Measurements from ENCODE around the gene CRYGA. TPM values are rescaled to one million over a fixed set of nuclear protein-coding genes. Genes with fewer than 3 reads are reported as not detected.

CRYGA gene
- total RNA-seq, 2 experiments from 2014 or later: not detected

DNA sequence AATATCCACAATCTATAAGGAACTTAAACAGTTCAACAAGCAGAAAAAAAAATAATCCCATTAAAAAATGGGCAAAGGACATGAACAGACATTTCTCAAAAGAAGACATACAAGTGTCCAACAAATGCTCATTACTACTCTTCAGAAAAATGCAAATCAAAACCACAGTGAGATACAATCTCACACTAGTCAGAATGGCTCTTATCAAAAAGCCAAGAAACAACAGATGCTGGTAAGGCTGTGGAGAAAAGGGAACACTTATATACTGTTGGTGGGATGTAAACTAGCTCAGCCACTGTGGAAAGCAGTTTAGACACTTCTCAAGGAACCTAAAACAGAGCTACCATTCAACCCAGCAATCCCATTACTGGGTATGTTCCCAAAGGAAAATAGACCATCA is 10.2 kb downstream of the CRYGA start:
- intact Hi-C loops (cut with DNase I, micrococcal nuclease): no loop called here
- ChIA-PET CTCF (no interaction called here), POLR2A (no interaction called here)
- no peak for ATAC-seq (ENCODE audit: poor library complexity)
- Histone ChIP-seq H3K4me3 (ENCODE audit: low read length) (no peak overlapping the region), H3K36me3 (ENCODE audit: insufficient read depth, low read length) (no peaks in the 10 kb centered on the region), H3K27me3 (ENCODE audit: control insufficient read depth in 1 of 2, insufficient read depth in 2 of 2, low read length in 2 of 2) (peaks cover 0 to 3% of the 10 kb centered on the region in 2 experiments), H3K4me1 (ENCODE audit: insufficient read depth, low read length) (no peaks in the 10 kb centered on the region), H3K9me3 (ENCODE audit: control insufficient read depth in 1 of 2, insufficient read depth in 1 of 2, low read length in 2 of 2) (no peaks in the 10 kb centered on the region), H3K27ac (ENCODE audit: low read depth in 1 of 2, low read length in 2 of 2) (no peak overlapping the region)
- H3K4me3 Mint-ChIP-seq: no peak overlapping the region
- DNase-seq: no peak
- H3K4me1 Mint-ChIP-seq (ENCODE audit: low read depth): no peaks in the 10 kb centered on the region
- H3K27ac Mint-ChIP-seq: no peak overlapping the region
- TF ChIP-seq, protein P1, sequence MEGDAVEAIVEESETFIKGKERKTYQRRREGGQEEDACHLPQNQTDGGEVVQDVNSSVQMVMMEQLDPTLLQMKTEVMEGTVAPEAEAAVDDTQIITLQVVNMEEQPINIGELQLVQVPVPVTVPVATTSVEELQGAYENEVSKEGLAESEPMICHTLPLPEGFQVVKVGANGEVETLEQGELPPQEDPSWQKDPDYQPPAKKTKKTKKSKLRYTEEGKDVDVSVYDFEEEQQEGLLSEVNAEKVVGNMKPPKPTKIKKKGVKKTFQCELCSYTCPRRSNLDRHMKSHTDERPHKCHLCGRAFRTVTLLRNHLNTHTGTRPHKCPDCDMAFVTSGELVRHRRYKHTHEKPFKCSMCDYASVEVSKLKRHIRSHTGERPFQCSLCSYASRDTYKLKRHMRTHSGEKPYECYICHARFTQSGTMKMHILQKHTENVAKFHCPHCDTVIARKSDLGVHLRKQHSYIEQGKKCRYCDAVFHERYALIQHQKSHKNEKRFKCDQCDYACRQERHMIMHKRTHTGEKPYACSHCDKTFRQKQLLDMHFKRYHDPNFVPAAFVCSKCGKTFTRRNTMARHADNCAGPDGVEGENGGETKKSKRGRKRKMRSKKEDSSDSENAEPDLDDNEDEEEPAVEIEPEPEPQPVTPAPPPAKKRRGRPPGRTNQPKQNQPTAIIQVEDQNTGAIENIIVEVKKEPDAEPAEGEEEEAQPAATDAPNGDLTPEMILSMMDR (IDR thresholded peaks at IDR 0.05): no peak
- peaks cover 7% of the 10 kb centered on the region for H3K9me3 Mint-ChIP-seq
- no peaks in the 10 kb centered on the region for H3K36me3 Mint-ChIP-seq (ENCODE audit: low read depth)
- H3K27me3 Mint-ChIP-seq: no peaks in the 10 kb centered on the region

DNA sequence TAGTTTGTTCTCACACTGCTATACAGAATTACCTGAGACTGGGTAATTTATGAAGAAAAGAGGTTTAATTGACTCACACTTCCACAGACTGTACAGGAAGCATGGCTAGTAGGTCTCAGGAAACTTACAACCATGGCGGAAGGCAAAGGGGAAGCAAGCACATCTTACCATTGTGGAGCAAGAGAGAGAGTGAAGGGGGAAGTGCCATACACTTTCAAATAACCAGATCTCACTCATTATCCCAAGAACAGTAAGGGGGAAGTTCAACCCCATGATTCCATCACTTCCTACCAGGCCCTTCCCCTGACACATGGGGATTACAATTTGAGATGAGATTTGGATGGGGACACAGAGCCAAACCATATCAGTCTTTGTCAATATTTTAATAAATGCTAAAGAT is 12.4 kb downstream of the CRYGA start:
- CTCF ChIA-PET: no interaction called here

DNA sequence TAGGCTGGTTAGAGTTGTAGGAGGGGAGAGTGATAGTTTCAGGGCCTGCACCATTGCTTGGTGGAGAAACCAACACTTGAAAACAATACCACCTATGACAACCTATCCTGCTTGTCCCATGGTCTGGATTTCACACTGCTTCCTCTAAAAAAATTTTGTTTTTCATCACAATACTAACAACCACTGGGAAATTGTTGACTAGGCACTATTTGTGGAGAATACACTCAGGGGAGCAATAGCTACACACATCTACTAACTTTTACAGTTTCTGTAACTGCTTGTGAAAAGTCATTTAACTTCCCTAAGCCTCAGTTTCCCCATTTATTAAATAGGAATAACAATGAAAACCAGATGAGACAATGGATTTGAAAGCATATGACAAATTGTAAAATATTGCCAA is 13.3 kb downstream of the CRYGA start:
- no peaks in the 10 kb centered on the region for H3K36me3 ChIP-seq (ENCODE audit: insufficient read depth, low read length)
- CTCF ChIA-PET: no interaction called here
- no peak overlapping the region for H3K4me3 Mint-ChIP-seq
- no peaks in the 10 kb centered on the region for H3K27me3 ChIP-seq (ENCODE audit: control insufficient read depth in 1 of 2, insufficient read depth in 2 of 2, low read length in 2 of 2)
- H3K4me3 ChIP-seq (ENCODE audit: low read length): no peak overlapping the region
- no peaks in the 10 kb centered on the region for H3K9me3 ChIP-seq (ENCODE audit: control insufficient read depth in 1 of 2, insufficient read depth in 1 of 2, low read length in 2 of 2)
- no peak overlapping the region for H3K27ac ChIP-seq (ENCODE audit: low read depth in 1 of 2, low read length in 2 of 2)
- H3K27me3 Mint-ChIP-seq: no peaks in the 10 kb centered on the region
- H3K27ac Mint-ChIP-seq: no peak overlapping the region
- ATAC-seq (ENCODE audit: poor library complexity) (no peak), DNase-seq (no peak)
- intact Hi-C loops (cut with DNase I, micrococcal nuclease): no loop called here
- H3K36me3 Mint-ChIP-seq (ENCODE audit: low read depth): no peaks in the 10 kb centered on the region
- TF ChIP-seq, protein P1 (IDR thresholded peaks at IDR 0.05): no peak
- no peaks in the 10 kb centered on the region for H3K4me1 ChIP-seq (ENCODE audit: insufficient read depth, low read length)
- H3K4me1 Mint-ChIP-seq (ENCODE audit: low read depth): no peaks in the 10 kb centered on the region
- POLR2A ChIA-PET: no interaction called here
- H3K9me3 Mint-ChIP-seq: peaks cover 7% of the 10 kb centered on the region

More for the DNA sequence above, 12.4 kb downstream of the CRYGA start:
- no peak overlapping the region for H3K4me3 Mint-ChIP-seq
- DNase-seq (no peak), ATAC-seq (ENCODE audit: poor library complexity) (no peak)
- H3K9me3 ChIP-seq (ENCODE audit: control insufficient read depth in 1 of 2, insufficient read depth in 1 of 2, low read length in 2 of 2): no peaks in the 10 kb centered on the region
- H3K27me3 ChIP-seq (ENCODE audit: control insufficient read depth in 1 of 2, insufficient read depth in 2 of 2, low read length in 2 of 2): no peaks in the 10 kb centered on the region
- no peaks in the 10 kb centered on the region for H3K27me3 Mint-ChIP-seq
- no peak overlapping the region for H3K27ac ChIP-seq (ENCODE audit: low read depth in 1 of 2, low read length in 2 of 2)
- no peak overlapping the region for H3K27ac Mint-ChIP-seq
- H3K9me3 Mint-ChIP-seq: peaks cover 7% of the 10 kb centered on the region
- H3K4me3 ChIP-seq (ENCODE audit: low read length): no peak overlapping the region
- intact Hi-C loops (cut with DNase I, micrococcal nuclease): no loop called here
- H3K36me3 Mint-ChIP-seq (ENCODE audit: low read depth): no peaks in the 10 kb centered on the region
- TF ChIP-seq, protein P1 (IDR thresholded peaks at IDR 0.05): no peak
- H3K4me1 ChIP-seq (ENCODE audit: insufficient read depth, low read length): no peaks in the 10 kb centered on the region
- H3K36me3 ChIP-seq (ENCODE audit: insufficient read depth, low read length): no peaks in the 10 kb centered on the region
- POLR2A ChIA-PET: no interaction called here
- no peaks in the 10 kb centered on the region for H3K4me1 Mint-ChIP-seq (ENCODE audit: low read depth)

Data from CD4-positive, alpha-beta T cell (primary cell).